ENCODE data around the gene NCAPH2. TPM values are rescaled to one million over a fixed set of nuclear protein-coding genes. Genes with fewer than 3 reads are reported as not detected.

The NCAPH2 gene
- total RNA-seq, 1 donor from 2014 or later, result 104 TPM

DNA sequence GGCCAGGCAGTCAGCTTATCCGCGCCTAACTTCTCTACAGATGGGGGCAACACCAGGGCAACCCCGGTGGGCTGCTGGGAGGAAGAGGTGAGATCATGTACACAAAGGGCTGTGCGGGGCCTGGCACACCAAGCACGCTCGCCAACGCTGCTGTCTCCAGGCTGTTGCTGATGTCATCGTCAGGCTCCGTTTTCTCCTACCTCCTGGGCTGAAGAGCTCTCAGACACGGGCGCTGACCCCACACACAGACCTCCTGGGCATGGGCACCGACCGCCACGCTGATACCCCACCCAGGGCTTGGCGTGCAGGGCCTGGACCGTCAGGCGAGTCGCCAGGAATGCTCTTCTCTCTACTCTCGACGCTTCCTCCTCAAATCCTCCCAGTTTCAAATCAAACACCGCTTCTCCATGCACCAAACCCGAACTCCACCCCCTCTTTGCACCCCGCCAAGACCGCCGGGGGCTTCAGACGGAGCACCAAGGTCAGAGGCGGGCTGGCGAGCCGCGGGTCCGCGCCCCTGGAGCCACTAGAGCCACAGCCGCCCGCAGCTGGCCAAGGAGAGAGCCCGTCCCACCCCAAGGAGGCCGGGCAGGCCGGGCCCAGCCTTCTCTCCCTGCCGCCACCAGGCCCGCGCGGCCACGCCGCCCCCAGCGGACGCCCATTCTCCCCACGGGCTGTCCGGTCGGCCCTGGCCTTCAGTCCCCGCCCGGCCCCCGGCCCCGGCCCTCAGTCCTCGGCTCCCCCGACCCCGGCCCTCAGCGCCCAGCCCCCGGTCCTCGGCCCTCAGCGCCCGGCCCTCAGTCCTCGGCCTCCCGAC lies 34.0 kb upstream of the NCAPH2 start:
- intact Hi-C loops (cut with micrococcal nuclease), result loop anchor here (1.0 to 10.0 kb wide), 6 partner anchors 53 to 619 kb away; partner anchors contain the start of genes PPP6R2, SCO2, SYCE3 and TUBGCP6

DNA sequence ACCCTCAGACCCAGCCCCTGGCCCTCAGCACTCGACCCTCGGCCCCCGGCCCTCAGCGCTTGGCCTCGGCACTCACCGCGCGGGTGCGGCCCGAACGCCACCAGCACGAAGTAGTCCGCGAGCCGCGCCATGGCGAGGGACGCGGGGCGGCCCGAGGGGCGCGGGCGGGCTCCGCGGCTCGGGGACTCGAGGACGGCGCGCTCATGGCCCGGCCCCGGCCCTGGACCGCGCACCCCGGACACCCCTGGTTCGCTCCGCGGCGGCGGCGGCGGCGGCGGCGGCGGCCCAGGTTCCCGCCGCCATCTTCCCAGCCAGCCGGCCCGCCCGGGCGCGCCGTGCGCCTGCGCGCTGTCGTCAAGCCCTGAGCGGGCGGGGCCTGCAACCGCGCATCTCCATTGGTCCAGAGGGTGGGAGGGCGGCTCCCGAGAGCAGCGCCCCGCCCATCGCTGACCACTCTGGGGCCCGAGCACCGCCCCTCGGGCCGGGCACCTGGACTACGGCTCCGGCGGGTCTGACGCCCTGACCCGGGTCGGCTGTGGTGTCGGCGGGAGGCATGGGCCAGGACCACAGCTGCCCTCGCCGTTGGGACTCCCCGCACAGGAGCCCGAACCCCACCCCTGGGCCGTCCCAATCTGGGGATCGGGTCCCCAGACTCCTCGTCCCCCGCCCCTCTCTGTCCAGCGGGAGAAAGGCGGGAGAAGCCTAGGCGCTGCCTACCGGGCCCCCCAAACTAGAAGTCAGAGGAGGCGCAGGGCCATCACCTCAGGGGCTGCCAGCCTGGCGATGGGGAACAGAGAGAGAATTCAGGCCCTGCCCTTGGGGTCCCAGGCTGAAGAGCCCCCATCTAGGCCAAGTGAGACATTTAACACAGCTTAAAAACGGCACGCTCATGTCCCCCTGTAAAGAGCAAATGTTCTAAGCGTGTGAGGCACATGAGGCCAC lies 33.0 kb upstream of the NCAPH2 start, which contains the start of gene SBF1:
SBF1 (minus strand) TSS at position 326 of the 942 bp plus-strand sequence; CDS start at position 131, 195 bp downstream.
- intact Hi-C loops (cut with micrococcal nuclease), result loop anchor here (1.0 to 10.0 kb wide), 8 partner anchors 32 to 620 kb away; partner anchors contain the start of genes CHKB, LMF2, PPP6R2 and SCO2

GRCh38 chr22:50475652-50476002 lies 32.4 kb upstream of the NCAPH2 start:
- intact Hi-C loops (cut with micrococcal nuclease), result loop anchor here (1.0 to 10.0 kb wide), 4 partner anchors 32 to 621 kb away; partner anchors contain the start of genes CHKB, LMF2 and ZBED4

GRCh38 chr22:50476868-50477267 lies 31.2 kb upstream of the NCAPH2 start:
- intact Hi-C loops (cut with micrococcal nuclease), result loop anchor here (10.0 kb wide), 1 partner anchor 622 kb away; the partner anchor contains the start of gene ZBED4

- intact Hi-C loops (cut with micrococcal nuclease), result loop anchor here (10.0 kb wide), 1 partner anchor 623 kb away; the partner anchor contains the start of gene ZBED4
Observed at GRCh38 chr22:50477923-50478322, 30.1 kb upstream of the NCAPH2 start.

DNA sequence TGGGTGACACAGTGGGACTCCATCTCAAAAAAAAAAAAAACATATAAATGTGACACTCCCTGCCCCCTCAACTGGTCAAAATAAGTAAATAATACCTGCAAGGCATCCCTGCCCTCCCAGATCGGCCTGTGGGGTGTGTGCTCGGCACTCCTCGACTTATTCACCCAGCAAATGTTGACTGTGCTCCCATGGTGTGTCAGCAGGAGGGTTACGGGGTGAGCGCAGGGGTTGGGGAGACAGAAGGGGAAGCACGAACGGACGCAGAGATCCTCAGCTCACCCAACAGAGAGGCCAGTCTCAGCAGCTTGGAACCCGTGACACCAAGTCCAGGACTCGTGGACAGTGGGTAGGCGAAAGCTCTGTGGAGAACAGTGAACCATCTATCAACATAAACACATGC lies 28.3 kb upstream of the NCAPH2 start:
- intact Hi-C loops (cut with micrococcal nuclease), result loop anchor here (10.0 kb wide), 1 partner anchor 625 kb away; the partner anchor contains the start of gene ZBED4

DNA sequence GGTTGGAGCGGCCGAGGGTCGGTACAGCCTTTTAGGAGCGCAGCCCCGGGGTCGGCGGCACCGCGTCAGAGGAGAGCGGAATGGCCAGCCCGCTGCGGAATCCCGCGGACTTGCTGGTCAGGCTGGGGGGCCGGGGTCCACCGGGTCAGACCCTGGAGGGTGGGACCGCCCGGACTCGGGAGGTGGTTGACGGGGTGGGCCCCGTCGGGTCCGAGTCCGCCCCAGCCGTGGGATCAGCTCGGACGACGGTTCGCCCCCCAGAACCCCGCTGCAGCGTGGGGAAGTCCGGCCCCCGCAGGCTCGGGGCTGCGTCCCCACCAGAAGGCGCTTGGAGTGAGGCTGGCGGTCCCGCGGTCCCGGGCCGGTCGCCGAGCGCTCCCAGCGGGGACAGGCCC lies 27.0 kb upstream of the NCAPH2 start:
- intact Hi-C loops (cut with micrococcal nuclease), result no loop called here

DNA sequence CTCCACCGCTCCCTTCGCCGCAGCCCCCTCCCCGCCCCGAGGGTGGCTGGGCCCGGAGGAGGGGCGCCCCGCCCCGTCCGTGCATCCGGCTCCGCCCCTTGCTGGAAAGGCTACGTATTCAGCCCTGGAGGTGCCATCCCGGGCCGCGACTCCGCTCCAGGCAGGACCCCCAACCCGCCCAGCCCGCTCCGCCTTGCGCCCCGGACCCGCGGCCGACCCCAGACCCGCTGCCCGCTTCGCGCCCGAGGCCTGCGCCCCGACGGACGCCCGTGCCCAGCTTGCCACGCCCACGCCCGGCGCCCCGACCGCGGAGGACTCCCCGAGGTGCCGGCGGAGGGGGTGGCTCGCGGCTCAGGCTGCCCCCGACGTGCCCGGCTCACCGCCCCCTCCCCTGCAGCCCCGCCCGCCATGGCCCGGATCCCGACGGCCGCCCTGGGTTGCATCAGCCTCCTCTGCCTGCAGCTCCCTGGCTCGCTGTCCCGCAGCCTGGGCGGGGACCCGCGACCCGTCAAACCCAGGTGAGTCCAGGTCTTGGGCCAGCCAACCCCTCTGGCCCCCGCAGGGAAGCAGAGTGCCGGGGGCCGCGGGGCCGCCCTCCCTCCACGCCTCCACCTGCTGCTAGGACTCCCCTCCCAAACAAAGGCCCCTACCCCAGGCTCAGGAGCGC lies 26.5 kb upstream of the NCAPH2 start, which contains the start of gene ADM2:
ADM2 (plus strand) TSS at position 104 of the 667 bp plus-strand sequence; CDS start at position 409, 305 bp downstream.
- intact Hi-C loops (cut with micrococcal nuclease), result no loop called here

DNA sequence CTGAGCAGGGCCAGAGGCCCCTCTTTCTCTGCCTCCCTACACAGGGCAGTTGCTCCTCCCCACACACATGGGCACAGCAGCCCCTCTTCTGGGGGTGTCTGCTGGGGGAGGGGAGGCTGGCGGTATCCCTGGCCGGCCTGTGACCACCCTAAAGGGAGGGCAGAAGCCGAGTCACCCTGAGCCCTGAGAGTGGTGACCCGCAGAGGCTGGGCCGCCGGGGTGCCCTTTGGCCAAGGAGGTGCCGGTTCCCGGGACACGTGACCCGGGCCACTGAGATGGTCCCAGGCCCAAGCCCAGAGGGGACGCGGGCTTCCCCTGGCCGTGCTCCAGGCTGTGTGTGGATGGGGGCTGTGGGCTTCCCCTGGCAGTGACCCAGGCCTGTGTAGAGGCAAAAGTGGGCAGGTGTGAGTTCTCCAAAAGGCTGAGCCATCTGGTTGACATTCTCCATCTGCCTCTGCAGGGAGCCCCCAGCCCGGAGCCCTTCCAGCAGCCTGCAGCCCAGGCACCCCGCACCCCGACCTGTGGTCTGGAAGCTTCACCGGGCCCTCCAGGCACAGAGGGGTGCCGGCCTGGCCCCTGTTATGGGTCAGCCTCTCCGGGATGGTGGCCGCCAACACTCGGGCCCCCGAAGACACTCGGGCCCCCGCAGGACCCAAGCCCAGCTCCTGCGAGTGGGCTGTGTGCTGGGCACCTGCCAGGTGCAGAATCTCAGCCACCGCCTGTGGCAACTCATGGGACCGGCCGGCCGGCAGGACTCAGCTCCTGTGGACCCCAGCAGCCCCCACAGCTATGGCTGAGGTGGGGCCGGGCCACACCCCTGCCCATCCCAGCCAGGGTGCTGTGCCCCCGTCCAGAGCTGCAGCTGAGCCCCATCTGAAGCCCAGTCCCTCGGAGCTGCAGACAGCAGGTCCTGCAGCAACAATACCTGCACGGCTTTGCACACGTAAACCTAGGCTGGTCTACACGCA lies 25.6 kb upstream of the NCAPH2 start:
- intact Hi-C loops (cut with micrococcal nuclease), result no loop called here

DNA sequence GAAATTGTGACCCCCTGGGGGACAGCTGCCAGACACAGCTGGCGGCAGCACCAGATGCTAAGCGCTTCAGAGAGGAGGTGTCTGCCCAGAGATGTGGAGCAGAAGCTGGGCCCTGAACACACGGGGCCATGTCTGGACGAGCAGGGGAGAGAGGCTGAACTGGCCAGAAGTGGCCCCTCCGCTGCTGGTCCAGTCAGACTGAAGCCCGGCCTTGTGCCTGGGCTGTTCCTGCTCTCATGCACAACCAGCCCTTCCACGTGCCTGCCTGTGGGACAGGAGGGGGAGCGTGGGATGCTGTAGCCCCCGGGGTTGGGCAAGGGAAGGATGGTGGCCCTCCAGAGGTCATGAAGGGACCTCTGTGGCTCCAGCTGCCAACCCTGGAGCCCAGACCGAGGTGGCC lies 24.9 kb upstream of the NCAPH2 start:
- intact Hi-C loops (cut with micrococcal nuclease), result no loop called here

DNA sequence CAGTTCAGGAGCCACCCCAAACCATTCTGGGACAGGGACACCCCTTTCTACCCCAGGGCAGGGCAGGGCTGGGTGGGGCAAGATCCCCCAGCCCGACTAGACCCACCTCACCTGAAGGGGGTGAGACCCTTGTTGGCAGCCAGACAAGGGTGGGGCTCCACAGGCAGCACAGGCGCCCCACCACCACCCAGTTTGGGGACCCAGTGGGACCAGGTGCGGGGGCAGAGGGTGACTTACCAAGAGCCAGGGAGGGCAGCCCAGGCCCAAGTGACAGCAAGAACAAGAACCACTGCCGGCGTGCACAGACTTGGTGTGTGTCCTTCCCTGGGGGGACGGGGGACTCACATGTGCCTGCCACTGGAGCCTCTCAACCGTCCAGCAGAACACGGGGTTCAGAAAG lies 24.5 kb upstream of the NCAPH2 start:
- intact Hi-C loops (cut with micrococcal nuclease), result no loop called here

GRCh38 chr22:50483977-50484853 lies 23.8 kb upstream of the NCAPH2 start:
- intact Hi-C loops (cut with micrococcal nuclease), result no loop called here

DNA sequence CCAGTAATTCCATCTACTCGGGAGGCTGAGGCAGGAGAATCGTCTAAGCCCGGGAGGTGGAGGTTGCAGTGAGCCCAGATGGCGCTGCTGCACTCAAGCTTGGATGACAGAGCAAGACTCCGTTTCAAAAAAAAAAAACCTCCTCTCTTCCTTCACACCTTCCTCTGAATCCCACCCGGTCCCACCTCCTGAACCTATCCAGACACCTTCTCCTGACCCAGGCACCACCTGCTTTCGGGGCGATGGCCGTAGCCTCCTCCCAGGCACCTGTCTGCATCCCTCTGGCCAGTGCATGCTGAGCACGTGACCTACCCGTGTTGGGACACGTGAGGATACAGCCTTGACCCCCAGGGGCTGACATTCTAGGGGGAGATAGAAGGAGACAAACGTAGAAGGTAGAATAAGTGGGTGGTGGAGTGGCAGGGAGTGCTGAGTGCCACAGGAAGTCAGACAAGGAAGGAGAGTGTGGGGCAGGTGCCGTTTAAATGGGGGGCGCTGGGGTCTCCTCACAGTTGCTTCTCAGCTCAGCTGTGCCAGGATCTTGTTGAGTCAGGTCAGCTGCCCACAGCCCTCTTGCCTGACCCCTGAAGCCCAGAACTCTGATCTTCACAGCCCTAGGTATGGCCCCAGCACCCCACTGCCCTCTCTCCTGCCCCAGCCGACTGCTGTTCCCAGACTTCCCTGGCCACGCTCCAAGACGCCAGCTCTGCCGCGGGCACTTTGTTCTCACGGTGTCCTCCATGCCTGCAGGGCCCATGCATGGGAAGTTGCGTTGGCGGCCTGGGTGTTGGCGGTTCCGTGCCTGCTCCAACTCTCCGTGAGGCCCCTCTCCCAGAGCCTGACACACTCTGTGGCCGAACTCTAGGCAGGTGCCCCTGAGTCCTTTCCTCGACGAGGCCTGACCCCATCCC lies 22.5 kb upstream of the NCAPH2 start:
- intact Hi-C loops (cut with micrococcal nuclease), result no loop called here

DNA sequence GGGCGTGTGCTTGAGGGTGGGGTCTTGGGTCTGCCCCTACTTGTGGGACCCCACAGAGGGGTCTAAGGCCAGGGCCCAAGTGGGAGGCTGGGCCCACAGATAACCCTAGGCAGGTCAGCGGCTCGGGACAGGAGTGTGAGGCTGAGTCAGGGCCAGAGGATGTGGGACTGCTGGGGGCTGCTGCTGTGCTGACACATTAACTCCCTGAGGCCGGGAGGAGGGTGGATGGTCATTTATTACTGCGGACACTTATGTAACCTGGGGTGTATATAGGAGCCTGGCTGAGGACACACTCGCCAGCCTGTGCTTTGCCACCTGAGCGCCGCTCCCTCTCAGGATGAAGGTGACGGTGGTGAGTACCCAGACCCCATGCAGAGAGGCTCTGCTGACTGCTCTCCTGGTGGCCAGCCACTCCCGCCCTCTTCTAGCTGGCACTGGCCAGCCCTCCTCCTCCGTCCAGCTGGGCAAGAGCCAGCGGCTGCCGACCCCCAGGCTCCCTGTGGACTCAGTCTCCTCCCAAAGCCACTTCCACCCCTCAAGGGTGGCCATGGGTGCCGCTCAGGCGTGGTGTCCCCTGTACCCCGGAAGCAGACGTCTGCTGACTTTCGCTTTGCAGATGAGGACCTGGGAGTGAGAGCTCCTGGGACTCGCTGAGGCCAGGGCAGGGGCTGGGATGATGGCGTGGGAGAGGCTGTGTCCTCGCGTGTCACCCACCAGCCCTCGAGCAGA lies 21.3 kb upstream of the NCAPH2 start, which contains the start of gene MIOX:
MIOX (plus strand) TSS at position 299 of the 729 bp plus-strand sequence; CDS start at position 338, 39 bp downstream.
- intact Hi-C loops (cut with micrococcal nuclease), result no loop called here

GRCh38 chr22:50487290-50488005 lies 20.6 kb upstream of the NCAPH2 start:
- intact Hi-C loops (cut with micrococcal nuclease), result no loop called here

DNA sequence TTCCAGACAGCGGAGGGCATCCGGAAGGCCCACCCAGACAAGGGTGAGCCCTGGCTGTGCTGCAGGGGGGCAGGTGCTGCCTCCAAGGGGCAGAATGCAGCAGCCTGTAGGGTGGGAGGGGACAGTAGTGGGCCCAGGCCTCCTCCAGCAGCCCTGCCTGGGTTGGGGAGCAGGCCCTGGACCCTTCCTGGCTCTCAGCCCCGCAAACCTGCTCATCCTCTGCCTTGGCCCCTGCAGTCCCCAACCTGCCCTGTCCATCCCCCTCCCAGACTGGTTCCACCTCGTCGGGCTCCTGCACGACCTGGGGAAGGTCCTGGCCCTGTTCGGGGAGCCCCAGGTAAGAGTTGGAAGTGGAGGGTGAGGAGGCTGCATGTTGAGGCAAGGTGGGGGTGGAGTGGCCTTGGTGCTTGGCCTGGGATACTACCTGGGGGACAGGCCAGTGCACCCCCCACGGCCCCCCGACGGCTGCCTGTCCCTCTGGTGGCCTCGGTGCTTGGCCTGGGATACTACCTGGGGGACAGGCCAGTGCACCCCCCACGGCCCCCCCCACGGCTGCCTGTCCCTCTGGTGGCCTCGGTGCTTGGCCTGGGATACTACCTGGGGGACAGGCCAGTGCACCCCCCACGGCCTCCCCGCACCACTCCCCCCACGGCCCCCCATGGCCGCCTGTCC lies 19.9 kb upstream of the NCAPH2 start:
- intact Hi-C loops (cut with micrococcal nuclease), result no loop called here
